ENCODE data around the gene LRRC28. TPM values are rescaled to one million over a fixed set of nuclear protein-coding genes. Genes with fewer than 3 reads are reported as not detected.

The LRRC28 gene
- total RNA-seq, 1 experiment from 2014 or later = 39.3 TPM

DNA sequence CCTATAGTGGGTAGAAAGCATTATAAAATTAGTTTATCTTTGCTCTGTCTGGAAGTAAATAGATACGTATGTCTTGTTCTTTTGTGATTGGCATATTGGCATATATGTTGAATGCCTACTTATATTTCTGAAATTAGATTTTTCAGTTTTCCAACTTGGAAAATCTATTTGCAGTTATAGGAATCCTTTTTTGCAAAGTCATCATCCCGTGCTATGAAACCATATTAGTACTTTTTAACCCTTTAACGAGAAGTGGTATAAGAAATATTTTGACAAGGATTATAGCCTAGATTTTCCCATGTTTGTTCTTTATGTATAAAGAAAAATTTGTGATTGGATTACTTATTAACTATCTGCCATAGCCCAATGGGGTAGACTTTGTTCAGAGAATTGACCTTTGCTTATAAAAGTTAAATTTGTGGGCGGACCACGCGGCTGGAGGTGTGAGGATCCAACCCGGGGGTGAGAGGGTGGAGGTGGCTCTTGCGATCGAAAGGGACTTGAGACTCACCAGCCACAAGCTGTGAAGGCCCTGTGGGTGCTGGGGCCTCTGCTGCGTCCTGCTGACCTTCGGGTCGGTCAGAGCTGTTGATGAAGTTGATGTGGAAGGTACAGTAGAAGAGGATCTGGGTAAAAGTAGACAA is 5.9 kb downstream of the LRRC28 start:
- no peaks in the 10 kb centered on the region for H3K9me3 ChIP-seq (ENCODE audit: control insufficient read depth, insufficient read depth, low read depth, low read length)
- in situ Hi-C loops (cut with HindIII; ENCODE audit: low pct_unique_long_range_greater_than_20kb, low sequenced_read_pairs) = no loop called here
- no peak overlapping the region for H3K4me3 ChIP-seq (ENCODE audit: low read depth in 2 of 2, low read length in 2 of 2)
- H3K27me3 ChIP-seq (ENCODE audit: control insufficient read depth, insufficient read depth, low read length) = no peaks in the 10 kb centered on the region
- intact Hi-C loops (cut with micrococcal nuclease; ENCODE audit: unreplicated experiment) = no loop called here
- POLR2A ChIA-PET = no interaction called here
- H3K27ac ChIP-seq (ENCODE audit: low read length) = no peak overlapping the region
- H3K36me3 ChIP-seq (ENCODE audit: control insufficient read depth, insufficient read depth, low read length) = peaks cover 9% of the 10 kb centered on the region; the same call in 1 of the 2 replicates
- BruUV-seq (replicated peaks) = no TSS peak
- DNase-seq (ENCODE audit: low read depth, low spot score) (no peak), ATAC-seq (no peak)
- peaks cover 20% of the 10 kb centered on the region for H3K4me1 ChIP-seq (ENCODE audit: control insufficient read depth, insufficient read depth, low read length)
- TF ChIP-seq TCF7L2 (IDR thresholded peaks at IDR 0.05; ENCODE audit: low read depth, low read length) = no peak
- TF ChIP-seq POLR2AphosphoS5 (IDR thresholded peaks at IDR 0.05; ENCODE audit: low read depth, low read length) = no peak
- TF ChIP-seq SIN3A (IDR thresholded peaks at IDR 0.05; ENCODE audit: borderline replicate concordance, insufficient read depth, low read depth, low read length) = no peak
- TF ChIP-seq, protein P1, sequence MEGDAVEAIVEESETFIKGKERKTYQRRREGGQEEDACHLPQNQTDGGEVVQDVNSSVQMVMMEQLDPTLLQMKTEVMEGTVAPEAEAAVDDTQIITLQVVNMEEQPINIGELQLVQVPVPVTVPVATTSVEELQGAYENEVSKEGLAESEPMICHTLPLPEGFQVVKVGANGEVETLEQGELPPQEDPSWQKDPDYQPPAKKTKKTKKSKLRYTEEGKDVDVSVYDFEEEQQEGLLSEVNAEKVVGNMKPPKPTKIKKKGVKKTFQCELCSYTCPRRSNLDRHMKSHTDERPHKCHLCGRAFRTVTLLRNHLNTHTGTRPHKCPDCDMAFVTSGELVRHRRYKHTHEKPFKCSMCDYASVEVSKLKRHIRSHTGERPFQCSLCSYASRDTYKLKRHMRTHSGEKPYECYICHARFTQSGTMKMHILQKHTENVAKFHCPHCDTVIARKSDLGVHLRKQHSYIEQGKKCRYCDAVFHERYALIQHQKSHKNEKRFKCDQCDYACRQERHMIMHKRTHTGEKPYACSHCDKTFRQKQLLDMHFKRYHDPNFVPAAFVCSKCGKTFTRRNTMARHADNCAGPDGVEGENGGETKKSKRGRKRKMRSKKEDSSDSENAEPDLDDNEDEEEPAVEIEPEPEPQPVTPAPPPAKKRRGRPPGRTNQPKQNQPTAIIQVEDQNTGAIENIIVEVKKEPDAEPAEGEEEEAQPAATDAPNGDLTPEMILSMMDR (IDR thresholded peaks at IDR 0.05) = no peak
- TF ChIP-seq, protein P2, sequence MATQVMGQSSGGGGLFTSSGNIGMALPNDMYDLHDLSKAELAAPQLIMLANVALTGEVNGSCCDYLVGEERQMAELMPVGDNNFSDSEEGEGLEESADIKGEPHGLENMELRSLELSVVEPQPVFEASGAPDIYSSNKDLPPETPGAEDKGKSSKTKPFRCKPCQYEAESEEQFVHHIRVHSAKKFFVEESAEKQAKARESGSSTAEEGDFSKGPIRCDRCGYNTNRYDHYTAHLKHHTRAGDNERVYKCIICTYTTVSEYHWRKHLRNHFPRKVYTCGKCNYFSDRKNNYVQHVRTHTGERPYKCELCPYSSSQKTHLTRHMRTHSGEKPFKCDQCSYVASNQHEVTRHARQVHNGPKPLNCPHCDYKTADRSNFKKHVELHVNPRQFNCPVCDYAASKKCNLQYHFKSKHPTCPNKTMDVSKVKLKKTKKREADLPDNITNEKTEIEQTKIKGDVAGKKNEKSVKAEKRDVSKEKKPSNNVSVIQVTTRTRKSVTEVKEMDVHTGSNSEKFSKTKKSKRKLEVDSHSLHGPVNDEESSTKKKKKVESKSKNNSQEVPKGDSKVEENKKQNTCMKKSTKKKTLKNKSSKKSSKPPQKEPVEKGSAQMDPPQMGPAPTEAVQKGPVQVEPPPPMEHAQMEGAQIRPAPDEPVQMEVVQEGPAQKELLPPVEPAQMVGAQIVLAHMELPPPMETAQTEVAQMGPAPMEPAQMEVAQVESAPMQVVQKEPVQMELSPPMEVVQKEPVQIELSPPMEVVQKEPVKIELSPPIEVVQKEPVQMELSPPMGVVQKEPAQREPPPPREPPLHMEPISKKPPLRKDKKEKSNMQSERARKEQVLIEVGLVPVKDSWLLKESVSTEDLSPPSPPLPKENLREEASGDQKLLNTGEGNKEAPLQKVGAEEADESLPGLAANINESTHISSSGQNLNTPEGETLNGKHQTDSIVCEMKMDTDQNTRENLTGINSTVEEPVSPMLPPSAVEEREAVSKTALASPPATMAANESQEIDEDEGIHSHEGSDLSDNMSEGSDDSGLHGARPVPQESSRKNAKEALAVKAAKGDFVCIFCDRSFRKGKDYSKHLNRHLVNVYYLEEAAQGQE (IDR thresholded peaks at IDR 0.05; ENCODE audit: insufficient read depth in 1 of 2, low read depth in 2 of 2, low read length in 1 of 2) = no peak
- CTCF ChIA-PET = no interaction called here

DNA sequence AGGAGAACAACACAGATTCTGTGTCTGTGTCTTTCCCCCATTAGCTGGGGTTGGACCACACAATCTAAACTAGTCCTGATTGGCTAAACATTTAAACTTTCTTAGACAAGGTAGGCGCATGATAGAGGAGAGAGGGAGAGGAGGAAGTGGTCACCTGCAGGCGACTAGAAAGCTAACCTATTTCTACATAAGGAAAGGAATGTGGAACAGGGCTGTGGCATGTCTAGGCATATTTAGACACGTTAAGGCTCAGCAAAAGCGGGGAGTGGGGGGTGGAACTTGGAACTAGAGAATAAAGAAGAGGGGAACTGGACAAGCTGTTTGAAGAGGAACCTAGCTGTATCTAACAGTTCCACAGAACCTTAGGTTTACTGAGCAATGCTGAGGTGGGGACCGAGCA is 12.8 kb downstream of the LRRC28 start:
- intact Hi-C loops (cut with micrococcal nuclease; ENCODE audit: unreplicated experiment) = no loop called here
- H3K27me3 ChIP-seq (ENCODE audit: control insufficient read depth, insufficient read depth, low read length) = no peaks in the 10 kb centered on the region
- ATAC-seq (no peak), DNase-seq (ENCODE audit: low read depth, low spot score) (no peak)
- no TSS peak for BruUV-seq (replicated peaks)
- in situ Hi-C loops (cut with HindIII; ENCODE audit: low pct_unique_long_range_greater_than_20kb, low sequenced_read_pairs) = no loop called here
- ChIA-PET CTCF (interaction anchor here (0.5 kb wide), 1 partner anchor 1994 kb away, joined by 4 read pairs; no protein-coding TSS in a partner anchor), POLR2A (no interaction called here)
- TF ChIP-seq, protein P1 (IDR thresholded peaks at IDR 0.05) = no peak
- no peak for TF ChIP-seq POLR2AphosphoS5 (IDR thresholded peaks at IDR 0.05; ENCODE audit: low read depth, low read length)
- TF ChIP-seq, protein P2 (IDR thresholded peaks at IDR 0.05; ENCODE audit: insufficient read depth in 1 of 2, low read depth in 2 of 2, low read length in 1 of 2) = no peak
- no peak for TF ChIP-seq TCF7L2 (IDR thresholded peaks at IDR 0.05; ENCODE audit: low read depth, low read length)
- no peak for TF ChIP-seq SIN3A (IDR thresholded peaks at IDR 0.05; ENCODE audit: borderline replicate concordance, insufficient read depth, low read depth, low read length)
- no peaks in the 10 kb centered on the region for H3K9me3 ChIP-seq (ENCODE audit: control insufficient read depth, insufficient read depth, low read depth, low read length)
- H3K4me3 ChIP-seq (ENCODE audit: low read depth in 2 of 2, low read length in 2 of 2) = no peak overlapping the region
- no peak overlapping the region for H3K27ac ChIP-seq (ENCODE audit: low read length)
- 0 out of 2 replicates have a peak, but pooled peaks cover 4% of the 10 kb centered on the region for H3K4me1 ChIP-seq (ENCODE audit: control insufficient read depth, insufficient read depth, low read length)
- H3K36me3 ChIP-seq (ENCODE audit: control insufficient read depth, insufficient read depth, low read length) = no peaks in the 10 kb centered on the region
